Measurements from ENCODE around the gene DRG2. TPM values are rescaled to one million over a fixed set of nuclear protein-coding genes. Genes with fewer than 3 reads are reported as not detected.
A peak's percentile ranks its signal among the peaks of the same experiment; 100 is the strongest.

DRG2 gene
- total RNA-seq, 1 donor = 40.2 TPM

GRCh38 chr17:18066866-18067265 is 20.9 kb upstream of the DRG2 start:
- no peaks in the 10 kb centered on the region for H3K9me3 ChIP-seq (ENCODE audit: low read depth, low read length)
- H3K4me3 ChIP-seq (ENCODE audit: insufficient read depth, low read length) = no peak overlapping the region
- H3K4me2 ChIP-seq (ENCODE audit: insufficient read depth, low read length) = no peak overlapping the region
- no peak for DNase-seq (ENCODE audit: insufficient read length, low spot score, missing footprints)
- no peaks in the 10 kb centered on the region for H4K20me1 ChIP-seq (ENCODE audit: insufficient read depth, low read length)
- H3K27ac ChIP-seq (ENCODE audit: low read depth, low read length) = no peak overlapping the region
- peaks cover 15% of the 10 kb centered on the region for H3K4me1 ChIP-seq (ENCODE audit: insufficient read depth, low read length)
- no peaks in the 10 kb centered on the region for H3K79me2 ChIP-seq (ENCODE audit: insufficient read depth, low read length)
- H2AFZ ChIP-seq (ENCODE audit: low read length) = no peak overlapping the region
- no peaks in the 10 kb centered on the region for H3K27me3 ChIP-seq (ENCODE audit: insufficient read depth, low read length)
- peaks cover 15% of the 10 kb centered on the region for H3K36me3 ChIP-seq (ENCODE audit: insufficient read depth, low read length)
- no peak for TF ChIP-seq CTCF (IDR thresholded peaks at IDR 0.05; ENCODE audit: extremely low read depth, low read depth, low read length)

- H3K79me2 ChIP-seq (ENCODE audit: insufficient read depth, low read length) = no peaks in the 10 kb centered on the region
- H3K4me1 ChIP-seq (ENCODE audit: insufficient read depth, low read length) = peaks cover 15% of the 10 kb centered on the region
- no peak overlapping the region for H2AFZ ChIP-seq (ENCODE audit: low read length)
- no peak overlapping the region for H3K4me3 ChIP-seq (ENCODE audit: insufficient read depth, low read length)
- DNase-seq (ENCODE audit: insufficient read length, low spot score, missing footprints) = no peak
- no peaks in the 10 kb centered on the region for H3K9me3 ChIP-seq (ENCODE audit: low read depth, low read length)
- no peaks in the 10 kb centered on the region for H3K27me3 ChIP-seq (ENCODE audit: insufficient read depth, low read length)
- no peaks in the 10 kb centered on the region for H4K20me1 ChIP-seq (ENCODE audit: insufficient read depth, low read length)
- H3K36me3 ChIP-seq (ENCODE audit: insufficient read depth, low read length) = peaks cover 10% of the 10 kb centered on the region
- H3K27ac ChIP-seq (ENCODE audit: low read depth, low read length) = no peak overlapping the region
- no peak overlapping the region for H3K4me2 ChIP-seq (ENCODE audit: insufficient read depth, low read length)
- no peak for TF ChIP-seq CTCF (IDR thresholded peaks at IDR 0.05; ENCODE audit: extremely low read depth, low read depth, low read length)
Measured at GRCh38 chr17:18069101-18069500, 18.6 kb upstream of the DRG2 start.

- H3K4me2 ChIP-seq (ENCODE audit: insufficient read depth, low read length) = peak overlapping the region; percentile 87
- peak; percentile 80 for DNase-seq (ENCODE audit: insufficient read length, low spot score, missing footprints)
- H4K20me1 ChIP-seq (ENCODE audit: insufficient read depth, low read length) = no peaks in the 10 kb centered on the region
- H3K9me3 ChIP-seq (ENCODE audit: low read depth, low read length) = no peaks in the 10 kb centered on the region
- no peaks in the 10 kb centered on the region for H3K79me2 ChIP-seq (ENCODE audit: insufficient read depth, low read length)
- no peak for TF ChIP-seq CTCF (IDR thresholded peaks at IDR 0.05; ENCODE audit: extremely low read depth, low read depth, low read length)
- peak overlapping the region; percentile 3 for H3K27ac ChIP-seq (ENCODE audit: low read depth, low read length)
- H3K4me3 ChIP-seq (ENCODE audit: insufficient read depth, low read length) = peak overlapping the region; percentile 71
- peaks cover 15% of the 10 kb centered on the region for H3K4me1 ChIP-seq (ENCODE audit: insufficient read depth, low read length)
- H2AFZ ChIP-seq (ENCODE audit: low read length) = peak overlapping the region; percentile 89
- no peaks in the 10 kb centered on the region for H3K27me3 ChIP-seq (ENCODE audit: insufficient read depth, low read length)
- H3K36me3 ChIP-seq (ENCODE audit: insufficient read depth, low read length) = peaks cover under 1% of the 10 kb centered on the region
Measured at GRCh38 chr17:18070861-18071340, 16.8 kb upstream of the DRG2 start.

- Histone ChIP-seq H3K9me3 (ENCODE audit: low read depth, low read length) (no peaks in the 10 kb centered on the region), H3K36me3 (ENCODE audit: insufficient read depth, low read length) (no peaks in the 10 kb centered on the region), H3K79me2 (ENCODE audit: insufficient read depth, low read length) (no peaks in the 10 kb centered on the region), H3K27me3 (ENCODE audit: insufficient read depth, low read length) (no peaks in the 10 kb centered on the region), H2AFZ (ENCODE audit: low read length) (no peak overlapping the region), H3K4me1 (ENCODE audit: insufficient read depth, low read length) (peaks cover 10% of the 10 kb centered on the region), H3K4me3 (ENCODE audit: insufficient read depth, low read length) (no peak overlapping the region), H4K20me1 (ENCODE audit: insufficient read depth, low read length) (no peaks in the 10 kb centered on the region), H3K4me2 (ENCODE audit: insufficient read depth, low read length) (no peak overlapping the region), H3K27ac (ENCODE audit: low read depth, low read length) (no peak overlapping the region)
- DNase-seq (ENCODE audit: insufficient read length, low spot score, missing footprints) = no peak
- no peak for TF ChIP-seq CTCF (IDR thresholded peaks at IDR 0.05; ENCODE audit: extremely low read depth, low read depth, low read length)
Measured at GRCh38 chr17:18071751-18072150, 16.0 kb upstream of the DRG2 start.

Measured in osteoblast (primary cell).